ENCODE data around the gene PAX5. TPM values are rescaled to one million over a fixed set of nuclear protein-coding genes. Genes with fewer than 3 reads are reported as not detected.

PAX5 gene
- total RNA-seq, 2 experiments from 2014 or later = 0.10 to 0.12 TPM

- peaks cover 6% of the 10 kb centered on the region for H3K36me3 Mint-ChIP-seq (ENCODE audit: low read depth)
- POLR2A ChIA-PET = no interaction called here
- CTCF ChIA-PET = interaction anchor here (0.6 to 1.5 kb wide), 4 partner anchors 11 to 137 kb away, joined by 3 to 9 read pairs (median 3); no protein-coding TSS in a partner anchor
- peaks cover 72% of the 10 kb centered on the region for H3K27me3 Mint-ChIP-seq
- H3K9me3 Mint-ChIP-seq = peaks cover 14% of the 10 kb centered on the region
- DNase-seq = no peak
- peaks cover 10% of the 10 kb centered on the region for H3K4me1 Mint-ChIP-seq
- no peak overlapping the region for H3K27ac Mint-ChIP-seq
- H3K4me3 Mint-ChIP-seq = no peak overlapping the region
Measured at GRCh38 chr9:36988848-36989247, 45.2 kb downstream of the PAX5 start.

- Mint-ChIP-seq H3K27me3 (peaks cover 79% of the 10 kb centered on the region), H3K9me3 (peaks cover 14% of the 10 kb centered on the region), H3K4me1 (peaks cover 10% of the 10 kb centered on the region), H3K36me3 (ENCODE audit: low read depth) (peaks cover 6% of the 10 kb centered on the region), H3K27ac (no peak overlapping the region), H3K4me3 (no peak overlapping the region)
- CTCF ChIA-PET = interaction anchor here (0.9 to 1.3 kb wide), 4 partner anchors 8 to 136 kb away, joined by 3 to 5 read pairs (median 4); no protein-coding TSS in a partner anchor
- DNase-seq = no peak
- POLR2A ChIA-PET = no interaction called here
Measured at GRCh38 chr9:36987891-36988290, 46.2 kb downstream of the PAX5 start.

GRCh38 chr9:36987409-36987808 lies 46.7 kb downstream of the PAX5 start:
- CTCF ChIA-PET = interaction anchor here (1.2 to 1.3 kb wide), 2 partner anchors 9 to 114 kb away, joined by 4 to 5 read pairs; no protein-coding TSS in a partner anchor
- no peak for DNase-seq
- H3K4me3 Mint-ChIP-seq = no peak overlapping the region
- H3K27me3 Mint-ChIP-seq = peaks cover 82% of the 10 kb centered on the region
- H3K4me1 Mint-ChIP-seq = peaks cover 10% of the 10 kb centered on the region
- H3K9me3 Mint-ChIP-seq = peaks cover 14% of the 10 kb centered on the region
- peaks cover 6% of the 10 kb centered on the region for H3K36me3 Mint-ChIP-seq (ENCODE audit: low read depth)
- POLR2A ChIA-PET = no interaction called here
- H3K27ac Mint-ChIP-seq = no peak overlapping the region

- Mint-ChIP-seq H3K9me3 (peaks cover 13% of the 10 kb centered on the region), H3K27me3 (peaks cover 79% of the 10 kb centered on the region), H3K36me3 (ENCODE audit: low read depth) (peaks cover 6% of the 10 kb centered on the region), H3K4me1 (peaks cover 10% of the 10 kb centered on the region), H3K27ac (no peak overlapping the region), H3K4me3 (peak overlapping the region; percentile 20)
- ChIA-PET POLR2A (no interaction called here), CTCF (interaction anchor here (1.2 to 1.3 kb wide), 2 partner anchors 9 to 113 kb away, joined by 4 to 5 read pairs; no protein-coding TSS in a partner anchor)
- no peak for DNase-seq
Measured at GRCh38 chr9:36986468-36987408, 47.3 kb downstream of the PAX5 start.

GRCh38 chr9:36985769-36986467 lies 48.1 kb downstream of the PAX5 start:
- Mint-ChIP-seq H3K36me3 (ENCODE audit: low read depth) (peaks cover 4% of the 10 kb centered on the region), H3K27me3 (peaks cover 77% of the 10 kb centered on the region), H3K27ac (no peak overlapping the region), H3K4me3 (peak overlapping the region; percentile 27), H3K4me1 (peaks cover 10% of the 10 kb centered on the region), H3K9me3 (peaks cover 5% of the 10 kb centered on the region)
- CTCF ChIA-PET = no interaction called here
- POLR2A ChIA-PET = no interaction called here
- DNase-seq = no peak

GRCh38 chr9:36985061-36985768 lies 48.9 kb downstream of the PAX5 start:
- peaks cover 1% of the 10 kb centered on the region for H3K36me3 Mint-ChIP-seq (ENCODE audit: low read depth)
- ChIA-PET POLR2A (no interaction called here), CTCF (interaction anchor here (0.6 to 1.1 kb wide), 2 partner anchors 9 to 11 kb away, joined by 3 read pairs; no protein-coding TSS in a partner anchor)
- H3K27me3 Mint-ChIP-seq = peaks cover 73% of the 10 kb centered on the region
- H3K27ac Mint-ChIP-seq = no peak overlapping the region
- H3K4me1 Mint-ChIP-seq = peaks cover 10% of the 10 kb centered on the region
- H3K9me3 Mint-ChIP-seq = peaks cover 2% of the 10 kb centered on the region
- no peak for DNase-seq
- H3K4me3 Mint-ChIP-seq = peak overlapping the region; percentile 27

GRCh38 chr9:36980148-36980974 lies 53.7 kb downstream of the PAX5 start:
- H3K4me3 Mint-ChIP-seq = no peak overlapping the region
- H3K36me3 Mint-ChIP-seq (ENCODE audit: low read depth) = no peaks in the 10 kb centered on the region
- peaks cover 39% of the 10 kb centered on the region for H3K27me3 Mint-ChIP-seq
- no peaks in the 10 kb centered on the region for H3K9me3 Mint-ChIP-seq
- H3K4me1 Mint-ChIP-seq = peaks cover 1% of the 10 kb centered on the region
- no peak overlapping the region for H3K27ac Mint-ChIP-seq
- DNase-seq = no peak
- ChIA-PET CTCF (interaction anchor here (0.5 to 1.6 kb wide), 2 partner anchors 12 to 350 kb away, joined by 3 to 4 read pairs; no protein-coding TSS in a partner anchor), POLR2A (no interaction called here)

GRCh38 chr9:36976371-36977030 lies 57.6 kb downstream of the PAX5 start:
- peaks cover 14% of the 10 kb centered on the region for H3K27me3 Mint-ChIP-seq
- no peaks in the 10 kb centered on the region for H3K36me3 Mint-ChIP-seq (ENCODE audit: low read depth)
- no peak overlapping the region for H3K4me3 Mint-ChIP-seq
- no peak overlapping the region for H3K27ac Mint-ChIP-seq
- DNase-seq = no peak
- ChIA-PET CTCF (interaction anchor here (0.6 to 2.5 kb wide), 3 partner anchors 8 to 416 kb away, joined by 3 to 11 read pairs (median 3); no protein-coding TSS in a partner anchor), POLR2A (no interaction called here)
- H3K4me1 Mint-ChIP-seq = no peaks in the 10 kb centered on the region
- H3K9me3 Mint-ChIP-seq = no peaks in the 10 kb centered on the region

GRCh38 chr9:36974731-36975130 lies 59.3 kb downstream of the PAX5 start:
- H3K9me3 Mint-ChIP-seq = no peaks in the 10 kb centered on the region
- no peaks in the 10 kb centered on the region for H3K36me3 Mint-ChIP-seq (ENCODE audit: low read depth)
- POLR2A ChIA-PET = interaction anchor here (0.7 kb wide), 1 partner anchor 907 kb away, joined by 3 read pairs; no protein-coding TSS in a partner anchor
- H3K4me3 Mint-ChIP-seq = no peak overlapping the region
- H3K27ac Mint-ChIP-seq = no peak overlapping the region
- CTCF ChIA-PET = interaction anchor here (2.5 kb wide), 1 partner anchor 102 kb away, joined by 11 read pairs; no protein-coding TSS in a partner anchor
- DNase-seq = no peak
- no peaks in the 10 kb centered on the region for H3K4me1 Mint-ChIP-seq
- peaks cover 9% of the 10 kb centered on the region for H3K27me3 Mint-ChIP-seq

- Mint-ChIP-seq H3K36me3 (ENCODE audit: low read depth) (no peaks in the 10 kb centered on the region), H3K4me3 (no peak overlapping the region)
- CTCF ChIA-PET = interaction anchor here (0.7 to 1.0 kb wide), 2 partner anchors 12 to 75 kb away, joined by 3 read pairs; no protein-coding TSS in a partner anchor
Measured at GRCh38 chr9:36971935-36972488, 62.1 kb downstream of the PAX5 start.

More at GRCh38 chr9:36971935-36972488, 62.1 kb downstream of the PAX5 start:
- POLR2A ChIA-PET = no interaction called here
- no peak overlapping the region for H3K27ac Mint-ChIP-seq
- H3K27me3 Mint-ChIP-seq = peaks cover 7% of the 10 kb centered on the region
- DNase-seq = no peak
- H3K4me1 Mint-ChIP-seq = no peaks in the 10 kb centered on the region
- no peaks in the 10 kb centered on the region for H3K9me3 Mint-ChIP-seq

Measured in activated CD4-positive, alpha-beta T cell treated with anti-CD3 and anti-CD28 coated beads, Interleukin-2, amount 10 ng/mL, durations not matched to agents 7 days and 5 days (primary cell).